ENCODE measurements around the gene C1QTNF9B.

Gene C1QTNF9B

GRCh38 chr13:23842406-23842805, 54.9 kb downstream of the C1QTNF9B start:
- Histone ChIP-seq H3K27me3 (ENCODE audit: insufficient read depth, low read length, poor library complexity) (no peaks in the 10 kb centered on the region), H3K9ac (ENCODE audit: low read depth, low read length) (no peak overlapping the region), H2AFZ (ENCODE audit: low read depth, low read length) (no peak overlapping the region), H3K79me2 (ENCODE audit: insufficient read depth, low read length) (no peaks in the 10 kb centered on the region), H4K20me1 (ENCODE audit: insufficient read depth, low read length) (no peaks in the 10 kb centered on the region), H3K4me2 (ENCODE audit: insufficient read depth, low read length) (no peak overlapping the region), H3K9me3 (ENCODE audit: insufficient read depth, low read length, severe bottlenecking) (no peaks in the 10 kb centered on the region), H3K27ac (ENCODE audit: low read length) (no peak overlapping the region), H3K4me1 (ENCODE audit: insufficient read depth, low read length) (peaks cover 6% of the 10 kb centered on the region), H3K36me3 (ENCODE audit: insufficient read depth, low read length) (no peaks in the 10 kb centered on the region), H3K4me3 (ENCODE audit: low read depth in 1 of 2, low read length in 2 of 2) (no peak overlapping the region)
- TF ChIP-seq EZH2 (IDR thresholded peaks at IDR 0.05; ENCODE audit: borderline replicate concordance, low read depth, low read length, severe bottlenecking): no peak
- TF ChIP-seq, protein P1, sequence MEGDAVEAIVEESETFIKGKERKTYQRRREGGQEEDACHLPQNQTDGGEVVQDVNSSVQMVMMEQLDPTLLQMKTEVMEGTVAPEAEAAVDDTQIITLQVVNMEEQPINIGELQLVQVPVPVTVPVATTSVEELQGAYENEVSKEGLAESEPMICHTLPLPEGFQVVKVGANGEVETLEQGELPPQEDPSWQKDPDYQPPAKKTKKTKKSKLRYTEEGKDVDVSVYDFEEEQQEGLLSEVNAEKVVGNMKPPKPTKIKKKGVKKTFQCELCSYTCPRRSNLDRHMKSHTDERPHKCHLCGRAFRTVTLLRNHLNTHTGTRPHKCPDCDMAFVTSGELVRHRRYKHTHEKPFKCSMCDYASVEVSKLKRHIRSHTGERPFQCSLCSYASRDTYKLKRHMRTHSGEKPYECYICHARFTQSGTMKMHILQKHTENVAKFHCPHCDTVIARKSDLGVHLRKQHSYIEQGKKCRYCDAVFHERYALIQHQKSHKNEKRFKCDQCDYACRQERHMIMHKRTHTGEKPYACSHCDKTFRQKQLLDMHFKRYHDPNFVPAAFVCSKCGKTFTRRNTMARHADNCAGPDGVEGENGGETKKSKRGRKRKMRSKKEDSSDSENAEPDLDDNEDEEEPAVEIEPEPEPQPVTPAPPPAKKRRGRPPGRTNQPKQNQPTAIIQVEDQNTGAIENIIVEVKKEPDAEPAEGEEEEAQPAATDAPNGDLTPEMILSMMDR (IDR thresholded peaks at IDR 0.05; ENCODE audit: borderline replicate concordance, extremely low read depth, low read length, poor library complexity, severe bottlenecking): no peak
- ATAC-seq (ENCODE audit: insufficient read depth, low read depth) (no peak), DNase-seq (no peak)

Measured in DND-41 (cell line).